GM12878 (cell line): ENCODE results near the gene RPL31. TPM values are rescaled to one million over a fixed set of nuclear protein-coding genes. Genes with fewer than 3 reads are reported as not detected.

Source experiments
- ATAC-seq: fragments of 200-7000 bp; cut with Tn5 transposase; 3 replicates; pipeline ENCODE4 v1.9.1; 2020; ENCODE audit warnings: mild to moderate bottlenecking, moderate library complexity
- BruUV-seq: library from RNA; stranded (reverse); fragments of 400-500 nt; replicated peaks from 2 replicates; lab custom pipeline; 2021; lab: Mats Ljungman, UMichigan
- CTCF ChIA-PET: fragments of 300-600 bp; sonication (Branson Sonifier 250); formaldehyde crosslinking; extraction: SDS; loops from one replicate; lab custom pipeline; 2021; ENCODE audit warnings: inconsistent platforms; lab: Yijun Ruan, JAX
- POLR2A ChIA-PET: fragments of 350-600 bp; formaldehyde crosslinking; extraction: SDS; loops from one replicate; lab custom pipeline; 2021; ENCODE audit warnings: inconsistent platforms; lab: Charles Lee
- RAD21 ChIA-PET: fragments of 300-600 bp; sonication (Branson Sonifier 250); formaldehyde crosslinking; loops from one replicate; lab custom pipeline; 2023; ENCODE audit warnings: antibody characterized with exemption; ENCODE audit not compliant: unreplicated experiment; lab: Charles Lee
- SMC1A ChIA-PET: fragments of 300-600 bp; sonication (Branson Sonifier 250); formaldehyde crosslinking; loops from one replicate; lab custom pipeline; 2023; ENCODE audit not compliant: unreplicated experiment, uncharacterized antibody; lab: Charles Lee
- DNase-seq: peaks from one replicate; pipeline ENCODE4 v3.0.0-alpha.2; 2011; ENCODE audit warnings: low read depth, low spot score
- FAIRE-seq: peaks from 3 replicates; lab custom pipeline; 2011; peaks lifted over from hg19 to GRCh38; lab: Jason Lieb, UNC
- H2AFZ ChIP-seq: 2 replicates; pipeline ENCODE4 v1.6.0; 2011; ENCODE audit warnings: low read depth, low read length, control low read depth; ENCODE audit not compliant: control insufficient read depth
- H3K27ac ChIP-seq: 2 replicates; pipeline ENCODE4 v1.5.1; 2011; ENCODE audit warnings: control low read depth; ENCODE audit not compliant: control insufficient read depth, insufficient read depth
- H3K27me3 ChIP-seq, 2 experiments: replicated peaks in 1 of 2; 2 replicates each; pipeline versions ENCODE4 v1.6.0 to v1.6.1; 2011; ENCODE audit warnings: low read length in 1 of 2; ENCODE audit not compliant: control insufficient read depth in 2 of 2, insufficient read depth in 2 of 2
- H3K36me3 ChIP-seq, 2 experiments: 2 replicates each; pipeline ENCODE4 v1.5.1; 2011; ENCODE audit warnings: low read length in 1 of 2; ENCODE audit not compliant: control insufficient read depth in 2 of 2, insufficient read depth in 2 of 2
- H3K4me1 ChIP-seq: 2 replicates; pipeline ENCODE4 v1.6.1; 2011; ENCODE audit warnings: mild to moderate bottlenecking, low read length, moderate library complexity, mixed read lengths; ENCODE audit not compliant: control insufficient read depth, insufficient read depth
- H3K4me2 ChIP-seq: 2 replicates; pipeline ENCODE4 v1.6.0; 2011; ENCODE audit warnings: control low read depth; ENCODE audit not compliant: control insufficient read depth, insufficient read depth
- H3K4me3 ChIP-seq: fragments of 200-600 bp; sonication (generic); 2 replicates; pipeline ENCODE4 v1.5.1; 2016
- H3K79me2 ChIP-seq: 2 replicates; pipeline ENCODE4 v1.6.0; 2011; ENCODE audit warnings: low read length; ENCODE audit not compliant: control insufficient read depth, insufficient read depth
- H3K9ac ChIP-seq: 2 replicates; pipeline ENCODE4 v1.8.0; 2011; ENCODE audit warnings: low read length, control low read depth, mixed read lengths; ENCODE audit not compliant: control insufficient read depth, insufficient read depth
- H3K9me3 ChIP-seq: replicated peaks from 3 replicates; pipeline ENCODE4 v1.5.1; 2011; ENCODE audit warnings: mild to moderate bottlenecking, low read length; ENCODE audit not compliant: control insufficient read depth, insufficient read depth
- H4K20me1 ChIP-seq: 2 replicates; pipeline ENCODE4 v1.6.0; 2011; ENCODE audit not compliant: control insufficient read depth, insufficient read depth
- BCL11A ChIP-seq: IDR thresholded peaks from 2 replicates; pipeline ENCODE4 v1.6.1; 2011; ENCODE audit warnings: low read depth, low read length
- CBFB ChIP-seq: IDR thresholded peaks from 2 replicates; pipeline ENCODE4 v1.6.1; 2016; ENCODE audit warnings: antibody characterized with exemption, low read depth
- CHD2 ChIP-seq: IDR thresholded peaks from 2 replicates; pipeline ENCODE4 v1.6.1; 2011; ENCODE audit warnings: low read depth, low read length, improper control_type of control experiment, borderline replicate concordance
- CHD4 ChIP-seq: fragments of 200-600 bp; sonication (generic); IDR thresholded peaks from 2 replicates; pipeline ENCODE4 v1.6.1; 2016; ENCODE audit warnings: mild to moderate bottlenecking
- DPF2 ChIP-seq: fragments of 450-650 bp; IDR thresholded peaks from 2 replicates; pipeline ENCODE4 v1.6.1; 2017; ENCODE audit warnings: mild to moderate bottlenecking
- E2F4 ChIP-seq: IDR thresholded peaks from 2 replicates; pipeline ENCODE4 v1.6.1; 2012; ENCODE audit warnings: low read depth, low read length, improper control_type of control experiment
- JUNB ChIP-seq: IDR thresholded peaks from 2 replicates; pipeline ENCODE4 v1.6.1; 2016; ENCODE audit warnings: antibody characterized with exemption, mild to moderate bottlenecking
- JUND ChIP-seq: IDR thresholded peaks from 2 replicates; pipeline ENCODE4 v1.6.1; 2012; ENCODE audit warnings: low read depth, mild to moderate bottlenecking, low read length, improper control_type of control experiment, moderate library complexity
- MLLT1 ChIP-seq: fragments of 450-650 bp; IDR thresholded peaks from 2 replicates; pipeline ENCODE4 v1.6.1; 2016; ENCODE audit warnings: mild to moderate bottlenecking
- NFIC ChIP-seq: IDR thresholded peaks from 2 replicates; pipeline ENCODE4 v1.6.1; 2012; ENCODE audit warnings: low read depth, mild to moderate bottlenecking, inconsistent platforms, low read length, moderate library complexity
- POU2F2 ChIP-seq: IDR thresholded peaks from 3 replicates; pipeline ENCODE4 v1.6.1; 2011; ENCODE audit warnings: low read depth, mild to moderate bottlenecking, low read length, borderline replicate concordance
- SRF ChIP-seq, 2 experiments: IDR thresholded peaks; 2 replicates each; pipeline ENCODE4 v1.6.1; 2011; ENCODE audit warnings: low read depth in 2 of 2, low read length in 2 of 2, mild to moderate bottlenecking in 1 of 2, moderate library complexity in 1 of 2
- TBL1XR1 ChIP-seq: IDR thresholded peaks from 2 replicates; pipeline ENCODE4 v1.6.1; 2012; ENCODE audit warnings: low read depth, low read length, improper control_type of control experiment
- WGBS: methylation state at CpG from one replicate; pipeline ENCODE4 v1.1.6; 2016; ENCODE audit warnings: low lambda C conversion rate; ENCODE audit not compliant: insufficient replicate concordance, insufficient coverage; ENCODE audit errors: missing lambda C conversion rate; 5-methylcytosine and 5-hydroxymethylcytosine counted together
- in situ Hi-C: fragments of 300-500 bp; cut with MboI; formaldehyde crosslinking; loops from 9 replicates; pipeline ENCODE4 v1.14.3; 2018; ENCODE audit warnings: mixed read lengths
- intact Hi-C: fragments of 100-400 bp; cut with micrococcal nuclease; formaldehyde crosslinking; loops from one replicate; pipeline ENCODE4 v1.14.2; 2022; ENCODE audit not compliant: unreplicated experiment
- polyA plus RNA-seq, 11 experiments: library from polyadenylated mRNA; depleted of rRNA in 4 of 11; unstranded in 6 of 11; stranded (reverse) in 5 of 11; fragments of >200 nt; fragmentation: Nextera tagmentation in 4 of 11; fragmentation: Illumina TruSeq in 1 of 11; extraction: Ambion mirVana in 4 of 11; extraction: Trizol in 1 of 11; gene quantifications; 1 replicate in 1 of 11; 2 replicates in 10 of 11; pipeline versions ENCODE4 v1.2.1 to v1.2.3, GENCODE V29; 2011 to 2016; ENCODE audit warnings: inconsistent platforms in 2 of 11, missing spikeins in 2 of 11, low read depth in 1 of 11
- total RNA-seq, 4 experiments: library from RNA; depleted of rRNA in 3 of 4; stranded (reverse); fragments of >200 nt in 3 of 4; fragmentation: Illumina TruSeq in 1 of 4; extraction: Trizol in 1 of 4; gene quantifications; 2 replicates each; pipeline versions ENCODE4 v1.2.1 to v1.2.3, GENCODE V29; 2013 to 2021

Gene RPL31
- total and polyA plus RNA-seq, 10 of the 15 experiments (the other 5 are each of a cell fraction or from before 2014, with no cell fraction given), result 1,643 to 8,551 (median 2,208) TPM

- 7% methylated on average over 6 of the region's 6 CpGs for WGBS
- FAIRE-seq (no peak), DNase-seq (no peak), ATAC-seq (no peak)
- BruUV-seq, result no TSS peak
- no peak overlapping the region for H3K4me2 ChIP-seq
- H3K27me3 ChIP-seq, result peaks cover 3% of the 10 kb centered on the region in 2 experiments; a peak in 3 of 4 replicates
- in situ Hi-C loops, result no loop called here
- RAD21 ChIA-PET, result no interaction called here
- SMC1A ChIA-PET, result no interaction called here
- no peak overlapping the region for H3K27ac ChIP-seq
- no peaks in the 10 kb centered on the region for H3K4me1 ChIP-seq
- POLR2A ChIA-PET, result no interaction called here
- no peak overlapping the region for H3K9ac ChIP-seq
- CTCF ChIA-PET, result no interaction called here
- H3K4me3 ChIP-seq, result no peak overlapping the region
- TF ChIP-seq E2F4 (no peak), CBFB (no peak), DPF2 (no peak), MLLT1 (no peak), JUNB (no peak), TBL1XR1 (no peak), BCL11A (no peak), POU2F2 (no peak), CHD2 (no peak), CHD4 (no peak), NFIC (no peak), SRF (IDR thresholded peaks at IDR 0.05; ENCODE audit: low read depth in 2 of 2, low read length in 2 of 2) (no peak), JUND (no peak)
- intact Hi-C loops, result no loop called here
- H4K20me1 ChIP-seq, result no peaks in the 10 kb centered on the region
- H3K79me2 ChIP-seq, result no peaks in the 10 kb centered on the region
- no peak overlapping the region for H2AFZ ChIP-seq
- H3K9me3 ChIP-seq, result no peaks in the 10 kb centered on the region
- no peaks in the 10 kb centered on the region for H3K36me3 ChIP-seq
Measured at GRCh38 chr2:100959225-100959880, 42.7 kb upstream of the RPL31 start.
